Measurements from ENCODE around the gene ZNF335. TPM values are rescaled to one million over a fixed set of nuclear protein-coding genes. Genes with fewer than 3 reads are reported as not detected.
"Not testable (repeated sequence)": the region's sequence is repeated elsewhere in the genome, so short reads cannot be mapped to it uniquely, and the experiment has no call there.

Gene ZNF335
- total RNA-seq, 2 donors from 2014 or later, result 21.4 to 43.4 TPM

GRCh38 chr20:45959126-45959525 lies 12.9 kb downstream of the ZNF335 start:
- no peaks in the 10 kb centered on the region for H3K9me3 ChIP-seq
- intact Hi-C loops (cut with DNase I), result no loop called here
- DNase-seq (ENCODE audit: low spot score), result no peak

DNA sequence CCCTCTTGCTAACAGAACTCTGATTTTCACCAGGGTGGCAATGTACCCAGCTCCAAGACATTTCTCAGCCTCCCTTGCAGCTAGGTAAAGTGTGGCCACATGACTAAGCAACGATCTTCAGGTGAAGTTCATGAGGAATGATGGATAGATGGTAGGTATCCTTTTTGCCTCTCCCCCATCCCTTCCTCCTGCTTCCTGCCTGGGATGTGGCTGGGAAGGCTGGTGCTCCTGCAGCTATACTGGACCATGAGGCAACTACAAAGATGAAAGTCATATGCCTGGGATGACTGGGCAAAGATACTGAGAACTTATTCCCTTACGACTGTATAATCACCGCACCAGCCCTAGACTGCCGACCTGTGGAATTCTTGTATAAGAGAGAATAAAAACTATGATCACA lies 13.4 kb downstream of the ZNF335 start:
- Histone ChIP-seq H3K4me1 (replicated peaks) (no peaks in the 10 kb centered on the region), H3K4me3 (no peak overlapping the region), H3K27ac (no peak overlapping the region), H3K27me3 (replicated peaks; ENCODE audit: insufficient read depth) (no peaks in the 10 kb centered on the region), H3K9me3 (no peaks in the 10 kb centered on the region), H3K36me3 (peaks cover 9 to 49% of the 10 kb centered on the region in 2 donors)
- no peak for DNase-seq (ENCODE audit: low spot score)
- 98% methylated on average over 4 of the region's 4 CpGs for WGBS
- TF ChIP-seq POLR2A (IDR thresholded peaks at IDR 0.05) (no peak), POLR2AphosphoS5 (IDR thresholded peaks at IDR 0.05) (no peak)
- TF ChIP-seq, protein P1, sequence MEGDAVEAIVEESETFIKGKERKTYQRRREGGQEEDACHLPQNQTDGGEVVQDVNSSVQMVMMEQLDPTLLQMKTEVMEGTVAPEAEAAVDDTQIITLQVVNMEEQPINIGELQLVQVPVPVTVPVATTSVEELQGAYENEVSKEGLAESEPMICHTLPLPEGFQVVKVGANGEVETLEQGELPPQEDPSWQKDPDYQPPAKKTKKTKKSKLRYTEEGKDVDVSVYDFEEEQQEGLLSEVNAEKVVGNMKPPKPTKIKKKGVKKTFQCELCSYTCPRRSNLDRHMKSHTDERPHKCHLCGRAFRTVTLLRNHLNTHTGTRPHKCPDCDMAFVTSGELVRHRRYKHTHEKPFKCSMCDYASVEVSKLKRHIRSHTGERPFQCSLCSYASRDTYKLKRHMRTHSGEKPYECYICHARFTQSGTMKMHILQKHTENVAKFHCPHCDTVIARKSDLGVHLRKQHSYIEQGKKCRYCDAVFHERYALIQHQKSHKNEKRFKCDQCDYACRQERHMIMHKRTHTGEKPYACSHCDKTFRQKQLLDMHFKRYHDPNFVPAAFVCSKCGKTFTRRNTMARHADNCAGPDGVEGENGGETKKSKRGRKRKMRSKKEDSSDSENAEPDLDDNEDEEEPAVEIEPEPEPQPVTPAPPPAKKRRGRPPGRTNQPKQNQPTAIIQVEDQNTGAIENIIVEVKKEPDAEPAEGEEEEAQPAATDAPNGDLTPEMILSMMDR (IDR thresholded peaks at IDR 0.05), result no peak
- intact Hi-C loops (cut with DNase I), result no loop called here

More at GRCh38 chr20:45959126-45959525, 12.9 kb downstream of the ZNF335 start:
- Histone ChIP-seq H3K36me3 (peaks cover 9 to 54% of the 10 kb centered on the region in 2 donors), H3K27ac (no peak overlapping the region), H3K4me3 (no peak overlapping the region), H3K4me1 (replicated peaks) (no peaks in the 10 kb centered on the region), H3K27me3 (replicated peaks; ENCODE audit: insufficient read depth) (no peaks in the 10 kb centered on the region)
- 91% methylated on average over 16 of the region's 16 CpGs for WGBS
- TF ChIP-seq, protein P1 (IDR thresholded peaks at IDR 0.05), result no peak
- no peak for TF ChIP-seq POLR2AphosphoS5 (IDR thresholded peaks at IDR 0.05)
- TF ChIP-seq POLR2A (IDR thresholded peaks at IDR 0.05), result no peak

DNA sequence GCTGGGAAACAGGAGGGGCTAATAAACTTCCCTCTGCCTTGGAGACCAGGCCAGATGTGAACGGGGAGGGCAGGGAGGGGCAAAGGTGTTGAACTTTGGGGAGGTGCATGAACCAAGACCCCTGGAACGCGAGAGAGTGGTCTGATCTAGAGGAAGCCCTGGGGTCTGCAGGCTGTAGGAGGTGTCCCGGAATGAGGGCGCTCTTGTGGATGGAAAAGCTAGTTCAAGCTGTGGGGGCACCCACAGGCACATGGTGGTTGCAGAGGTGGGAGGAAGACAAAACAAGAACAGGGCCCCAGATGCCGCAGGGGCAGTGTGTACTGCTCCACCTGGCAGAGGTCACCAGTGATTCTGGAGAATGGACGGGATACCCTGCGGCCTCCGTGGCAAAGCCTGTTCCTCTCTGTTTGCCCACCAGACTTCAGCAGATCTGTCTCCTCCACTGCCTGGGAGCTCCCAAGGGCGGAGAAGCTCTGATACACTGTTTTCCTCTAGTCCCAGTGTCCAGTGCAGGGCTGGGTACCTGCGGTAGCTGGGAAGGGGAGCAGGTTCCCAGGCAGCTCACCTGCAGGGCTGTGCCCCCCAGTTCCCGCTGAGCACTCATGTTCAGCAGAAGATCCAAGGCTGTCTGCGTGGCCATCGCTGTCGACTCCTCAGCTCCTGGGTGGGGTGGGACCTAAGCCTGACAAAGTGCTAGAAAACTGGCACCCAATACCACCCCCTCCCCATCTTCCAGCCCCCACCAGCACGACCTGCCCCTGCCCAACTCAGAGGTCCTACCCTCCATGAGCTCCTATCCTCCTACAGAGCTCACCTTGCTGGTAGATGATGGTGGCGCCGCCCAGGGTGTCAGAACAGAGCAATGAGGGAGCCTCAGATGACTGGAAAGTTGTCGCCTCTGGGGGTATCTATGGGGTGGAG lies 14.7 kb downstream of the ZNF335 start:
- DNase-seq (ENCODE audit: low spot score), result no peak
- Histone ChIP-seq H3K4me1 (replicated peaks) (no peaks in the 10 kb centered on the region), H3K27ac (no peak overlapping the region), H3K36me3 (peaks cover 9 to 42% of the 10 kb centered on the region in 2 donors), H3K4me3 (no peak overlapping the region), H3K9me3 (no peaks in the 10 kb centered on the region), H3K27me3 (replicated peaks; ENCODE audit: insufficient read depth) (no peaks in the 10 kb centered on the region)
- intact Hi-C loops (cut with DNase I), result no loop called here
- 81% methylated on average over 19 of the region's 19 CpGs for WGBS
- TF ChIP-seq POLR2A (IDR thresholded peaks at IDR 0.05) (no peak), POLR2AphosphoS5 (IDR thresholded peaks at IDR 0.05) (no peak)
- TF ChIP-seq, protein P1 (IDR thresholded peaks at IDR 0.05), result no peak

DNA sequence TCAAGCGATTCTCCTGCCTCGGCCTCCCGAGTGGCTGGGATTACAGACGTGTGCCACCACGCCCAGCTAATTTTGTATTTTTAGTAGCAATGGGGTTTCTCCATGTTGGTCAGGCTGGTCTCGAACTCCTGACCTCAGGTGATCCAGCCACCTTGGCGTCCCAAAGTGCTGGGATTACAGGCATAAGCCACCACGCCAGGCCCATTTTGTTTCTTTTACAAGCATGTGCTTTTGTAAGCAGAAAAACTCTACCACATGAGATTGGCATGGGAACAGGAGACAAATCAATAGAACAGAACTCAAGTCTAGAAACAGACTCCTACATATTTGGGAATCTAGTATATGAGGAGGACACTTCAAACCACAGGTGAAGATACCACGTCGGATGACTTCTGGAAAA lies 15.7 kb downstream of the ZNF335 start:
- peaks cover 9 to 42% of the 10 kb centered on the region in 2 donors for H3K36me3 ChIP-seq
- H3K27me3 ChIP-seq (replicated peaks; ENCODE audit: insufficient read depth); H3K4me3 ChIP-seq; H3K4me1 ChIP-seq (replicated peaks); DNase-seq (ENCODE audit: low spot score); H3K27ac ChIP-seq; H3K9me3 ChIP-seq; intact Hi-C loops (cut with DNase I): not testable (repeated sequence)
- 95% methylated on average over 10 of the region's 10 CpGs for WGBS

- H3K4me3 ChIP-seq, result no peak overlapping the region
- H3K9me3 ChIP-seq, result no peaks in the 10 kb centered on the region
- TF ChIP-seq, protein P1 (IDR thresholded peaks at IDR 0.05), result no peak
- no peak for TF ChIP-seq POLR2A (IDR thresholded peaks at IDR 0.05)
- no peak for TF ChIP-seq POLR2AphosphoS5 (IDR thresholded peaks at IDR 0.05)
- DNase-seq (ENCODE audit: low spot score), result no peak
- WGBS, result 78% methylated on average over 9 of the region's 9 CpGs
- intact Hi-C loops (cut with DNase I), result no loop called here
- H3K27ac ChIP-seq, result no peak overlapping the region
- H3K36me3 ChIP-seq, result peaks cover 2 to 32% of the 10 kb centered on the region in 2 donors
- H3K4me1 ChIP-seq (replicated peaks), result no peaks in the 10 kb centered on the region
- H3K27me3 ChIP-seq (replicated peaks; ENCODE audit: insufficient read depth), result no peaks in the 10 kb centered on the region
These were observed 18.3 kb downstream of the ZNF335 start for GRCh38 chr20:45953672-45954071.
